AG10803 (cell line): ENCODE results near the gene UVSSA.

Experiments
- DNase-seq: peaks from one replicate; pipeline ENCODE4 v3.0.0; 2010; ENCODE audit warnings: low read depth
- H3K4me3 ChIP-seq: 2 replicates; pipeline ENCODE4 v1.5.1; 2011; ENCODE audit warnings: mild to moderate bottlenecking, low read length, control low read depth
- CTCF ChIP-seq: conservative IDR thresholded peaks from 2 replicates; pipeline ENCODE4 v1.5.1; 2011; ENCODE audit warnings: mild to moderate bottlenecking, low read length, control low read depth, inconsistent platforms

The UVSSA gene

GRCh38 chr4:1353186-1354055, 6.4 kb downstream of the UVSSA start:
- DNase-seq = no peak
- TF ChIP-seq CTCF = no peak
- H3K4me3 ChIP-seq = no peak overlapping the region

- DNase-seq = no peak
- TF ChIP-seq CTCF = no peak
- H3K4me3 ChIP-seq = no peak overlapping the region
These were observed 7.4 kb downstream of the UVSSA start for GRCh38 chr4:1354136-1354982.

DNA sequence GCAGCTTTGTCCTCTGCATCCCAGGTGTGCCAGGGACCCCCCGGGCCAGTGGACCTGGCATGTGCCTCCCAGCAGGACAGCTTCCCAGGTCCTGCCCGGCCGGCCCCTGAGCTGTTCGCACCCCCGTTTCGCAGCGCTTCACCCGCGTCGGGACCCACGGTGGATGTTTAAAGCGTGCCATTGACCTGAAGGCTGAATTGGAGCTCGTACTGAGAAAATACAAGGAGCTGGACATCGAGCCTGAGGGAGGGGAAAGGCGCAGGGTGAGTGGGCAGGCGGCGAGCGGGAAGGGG, 7.9 kb downstream of the UVSSA start:
- DNase-seq = no peak
- H3K4me3 ChIP-seq = no peak overlapping the region
- no peak for TF ChIP-seq CTCF

- DNase-seq = no peak
- no peak overlapping the region for H3K4me3 ChIP-seq
- TF ChIP-seq CTCF = no peak
These were observed 8.4 kb downstream of the UVSSA start for GRCh38 chr4:1355378-1355777.

- H3K4me3 ChIP-seq = no peak overlapping the region
- TF ChIP-seq CTCF = peak; percentile 84
- DNase-seq = peak; percentile 55
These were observed 9.4 kb downstream of the UVSSA start for GRCh38 chr4:1356181-1356998.

- no peak for DNase-seq
- TF ChIP-seq CTCF = no peak
- H3K4me3 ChIP-seq = no peak overlapping the region
These were observed 10.6 kb downstream of the UVSSA start for GRCh38 chr4:1357356-1358248.
